Testis (tissue), 3 donors: ENCODE data around the gene CAGE1. TPM values are rescaled to one million over a fixed set of nuclear protein-coding genes. Genes with fewer than 3 reads are reported as not detected.

ENCODE experiments used
- DNase-seq: peaks from one replicate; pipeline ENCODE4 v3.0.0-alpha.2; 2019
- H3K27ac ChIP-seq, 2 donors: fragments of 200-600 bp; sonication (generic); one replicate each; pipeline ENCODE4 v1.5.1; 2019
- H3K27me3 ChIP-seq: fragments of 200-600 bp; sonication (generic); one replicate; pipeline ENCODE4 v1.5.1; 2019
- H3K36me3 ChIP-seq: fragments of 200-600 bp; sonication (generic); one replicate; pipeline ENCODE4 v1.5.1; 2017; ENCODE audit warnings: low read depth; ENCODE audit errors: missing control alignments
- H3K4me1 ChIP-seq: fragments of 200-600 bp; sonication (generic); one replicate; pipeline ENCODE4 v1.5.1; 2019
- H3K4me3 ChIP-seq, 2 donors: fragments of 200-600 bp; sonication (generic); one replicate each; pipeline ENCODE4 v1.5.1; 2017 to 2019
- H3K9me3 ChIP-seq: fragments of 200-600 bp; sonication (generic); one replicate; pipeline ENCODE4 v1.5.1; 2017
- CTCF ChIP-seq, 3 experiments: fragments of 450-650 bp in 2 of 3; fragments of 200-600 bp in 1 of 3; sonication (generic) in 1 of 3; IDR thresholded peaks; one replicate each; pipeline ENCODE4 v1.5.1; 2016 to 2019; ENCODE audit warnings: antibody characterized with exemption in 3 of 3, mild to moderate bottlenecking in 2 of 3, moderate library complexity in 1 of 3
- POLR2A ChIP-seq: fragments of 450-650 bp; IDR thresholded peaks from one replicate; pipeline ENCODE4 v1.6.1; 2017; ENCODE audit warnings: antibody characterized with exemption, mild to moderate bottlenecking, moderate library complexity
- WGBS, 2 donors: methylation state at CpG; one replicate each; pipeline ENCODE4 v1.1.5; 2018; 5-methylcytosine and 5-hydroxymethylcytosine counted together
- intact Hi-C: fragments of 100-400 bp; cut with DNase I; formaldehyde crosslinking; loops from one replicate; pipeline ENCODE4 v1.15.1; 2023; ENCODE audit warnings: low total_unique reads
- polyA plus RNA-seq: library from polyadenylated mRNA; stranded (reverse); fragments of 350-450 nt; fragmentation: Illumina TruSeq; extraction: RNeasy Lipid Tissue Mini Kit (QIAGEN cat#74804); gene quantifications from one replicate; pipeline ENCODE4 v1.2.3, GENCODE V29; 2014; ENCODE audit warnings: low read depth, low replicate concordance; ENCODE audit not compliant: insufficient read depth
- total RNA-seq, 2 donors: library from RNA; depleted of rRNA; stranded (reverse); fragments of >200 nt; gene quantifications; one replicate each; pipeline ENCODE4 v1.2.3, GENCODE V29; 2016

The CAGE1 gene
- total and polyA plus RNA-seq, 3 donors from 2014 or later = 5.7 to 14.9 (median 7.2) TPM

DNA sequence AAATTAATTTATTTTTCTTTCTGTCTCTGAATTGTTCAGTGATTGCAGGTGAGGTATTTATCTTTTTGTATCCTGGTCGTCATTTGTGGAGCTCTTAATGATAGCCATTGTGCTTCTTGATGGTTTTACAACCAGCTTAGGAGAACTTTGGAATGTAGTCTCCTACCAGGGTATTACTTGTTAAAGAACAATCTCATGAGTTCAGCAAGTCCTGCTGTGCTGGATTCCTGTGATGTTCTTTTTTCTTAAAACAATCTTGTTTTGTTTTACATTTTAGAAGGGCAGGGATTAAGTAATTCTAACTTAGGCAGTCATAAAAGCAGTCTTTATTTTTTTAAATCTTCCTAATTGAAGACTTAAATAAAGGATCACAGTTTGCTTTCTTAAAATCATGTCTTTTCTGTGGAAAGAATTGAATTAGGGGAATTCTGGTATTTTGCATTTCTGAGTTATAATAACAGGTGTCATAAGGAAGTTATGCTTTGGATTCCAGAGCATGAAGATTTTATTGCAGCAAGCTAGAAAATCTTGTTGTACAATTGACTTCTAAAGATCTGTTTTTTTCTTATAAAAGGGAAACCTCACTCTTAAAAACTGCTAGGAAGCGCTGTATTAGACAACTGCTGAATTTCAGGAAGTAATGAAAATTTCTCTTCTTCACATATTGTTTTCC, 23.7 kb upstream of the CAGE1 start:
- TF ChIP-seq CTCF (IDR thresholded peaks at IDR 0.05) (no peak), POLR2A (no peak)
- DNase-seq = no peak
- intact Hi-C loops = no loop called here
- H3K27me3 ChIP-seq = no peaks in the 10 kb centered on the region
- H3K4me3 ChIP-seq = no peak overlapping the region
- no peak overlapping the region for H3K27ac ChIP-seq
- WGBS, 2 donors = 72 to 74% methylated on average over 2 of the region's 2 CpGs
- no peaks in the 10 kb centered on the region for H3K9me3 ChIP-seq
- no peaks in the 10 kb centered on the region for H3K4me1 ChIP-seq
- no peaks in the 10 kb centered on the region for H3K36me3 ChIP-seq

- TF ChIP-seq POLR2A = no peak
- TF ChIP-seq CTCF (IDR thresholded peaks at IDR 0.05) = no peak
- Histone ChIP-seq H3K27me3 (no peaks in the 10 kb centered on the region), H3K36me3 (no peaks in the 10 kb centered on the region), H3K4me1 (no peaks in the 10 kb centered on the region), H3K27ac (no peak overlapping the region), H3K4me3 (no peak overlapping the region), H3K9me3 (no peaks in the 10 kb centered on the region)
- no peak for DNase-seq
- intact Hi-C loops = no loop called here
- WGBS, 2 donors = 86 to 95% methylated on average over 2 of the region's 2 CpGs
Observed at GRCh38 chr6:7411328-7411727, 21.8 kb upstream of the CAGE1 start.

GRCh38 chr6:7410851-7411250, 21.3 kb upstream of the CAGE1 start:
- H3K27me3 ChIP-seq = no peaks in the 10 kb centered on the region
- H3K27ac ChIP-seq = no peak overlapping the region
- DNase-seq = no peak
- no peaks in the 10 kb centered on the region for H3K36me3 ChIP-seq
- TF ChIP-seq CTCF (IDR thresholded peaks at IDR 0.05) (no peak), POLR2A (no peak)
- no peak overlapping the region for H3K4me3 ChIP-seq
- intact Hi-C loops = no loop called here
- H3K9me3 ChIP-seq = no peaks in the 10 kb centered on the region
- WGBS, 2 donors = 93 to 96% methylated on average over 4 of the region's 4 CpGs
- H3K4me1 ChIP-seq = no peaks in the 10 kb centered on the region

DNA sequence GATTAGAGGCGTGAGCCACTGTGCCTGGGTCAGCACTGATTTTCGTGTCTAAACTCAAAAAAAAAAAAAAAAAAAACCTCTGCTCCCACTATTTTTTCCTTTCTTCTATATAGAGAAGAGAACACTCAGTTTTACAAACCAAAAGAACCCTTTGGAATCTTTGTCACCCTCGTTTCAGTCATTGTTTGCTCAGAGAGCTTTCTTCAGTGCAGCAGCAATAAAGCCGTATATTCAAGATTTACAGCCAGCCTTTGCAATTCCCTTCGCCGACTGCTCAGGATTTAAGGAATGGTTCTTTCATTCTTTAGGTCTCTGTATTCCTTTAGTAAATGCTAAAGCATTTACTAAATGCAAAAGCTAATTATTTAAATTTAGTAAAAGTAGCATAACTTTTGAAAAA, 20.2 kb upstream of the CAGE1 start:
- WGBS, 2 donors = 84 to 85% methylated on average over 6 of the region's 6 CpGs
- Histone ChIP-seq H3K4me3 (no peak overlapping the region), H3K4me1 (no peaks in the 10 kb centered on the region), H3K36me3 (no peaks in the 10 kb centered on the region), H3K27me3 (no peaks in the 10 kb centered on the region), H3K27ac (no peak overlapping the region), H3K9me3 (no peaks in the 10 kb centered on the region)
- no peak for DNase-seq
- no peak for TF ChIP-seq POLR2A
- TF ChIP-seq CTCF (IDR thresholded peaks at IDR 0.05) = no peak
- intact Hi-C loops = no loop called here

GRCh38 chr6:7406743-7407142, 17.2 kb upstream of the CAGE1 start:
- 91 to 92% methylated on average over 9 of the region's 9 CpGs for WGBS, 2 donors
- no peaks in the 10 kb centered on the region for H3K9me3 ChIP-seq
- no peaks in the 10 kb centered on the region for H3K27me3 ChIP-seq
- intact Hi-C loops = no loop called here
- TF ChIP-seq POLR2A = no peak
- TF ChIP-seq CTCF (IDR thresholded peaks at IDR 0.05) = no peak
- H3K36me3 ChIP-seq = no peaks in the 10 kb centered on the region
- no peaks in the 10 kb centered on the region for H3K4me1 ChIP-seq
- H3K4me3 ChIP-seq = no peak overlapping the region
- no peak overlapping the region for H3K27ac ChIP-seq
- no peak for DNase-seq
